Activated gamma-delta T cell treated with anti-CD3 and anti-CD28 coated beads, Interleukin-2, amount 50 U/mL, for 16 hours (primary cell): ENCODE data around the gene FSTL4.

Experiments
- DNase-seq: peaks from one replicate; pipeline ENCODE4 v3.0.0-alpha.2; 2020; ENCODE audit warnings: low read depth

The FSTL4 gene

GRCh38 chr5:133291524-133291923 lies 320.8 kb downstream of the FSTL4 start:
- no peak for DNase-seq

GRCh38 chr5:133290669-133291240 lies 321.6 kb downstream of the FSTL4 start:
- no peak for DNase-seq

- DNase-seq, result no peak
These were observed 322.5 kb downstream of the FSTL4 start for GRCh38 chr5:133289686-133290367.

- peak; percentile 17 for DNase-seq
These were observed 324.8 kb downstream of the FSTL4 start for GRCh38 chr5:133287500-133287899.

GRCh38 chr5:133286483-133286882 lies 325.9 kb downstream of the FSTL4 start:
- no peak for DNase-seq

DNA sequence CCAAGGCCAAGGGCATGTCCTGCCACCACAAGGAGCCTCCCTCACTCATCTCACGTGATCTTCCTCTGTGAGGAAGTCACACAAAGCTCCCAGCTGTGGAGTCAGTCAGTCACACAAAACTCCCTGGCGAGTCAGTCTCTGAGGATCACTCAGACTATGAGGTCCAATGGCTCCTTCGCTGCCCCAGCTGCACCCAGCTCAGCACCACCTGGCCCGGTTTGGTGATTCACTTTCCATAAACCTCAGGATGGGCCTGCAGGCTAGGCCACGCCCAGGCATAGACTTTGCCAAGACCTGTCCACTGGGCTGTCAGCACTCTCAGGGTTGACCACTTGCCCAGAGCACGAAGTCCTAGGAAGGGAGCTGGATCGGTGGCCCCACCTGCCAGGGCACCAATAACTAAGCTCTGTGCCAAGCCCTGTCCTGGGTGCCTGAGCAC lies 326.7 kb downstream of the FSTL4 start:
- no peak for DNase-seq

GRCh38 chr5:133284306-133284705 lies 328.0 kb downstream of the FSTL4 start:
- no peak for DNase-seq

- no peak for DNase-seq
These were observed 334.0 kb downstream of the FSTL4 start for GRCh38 chr5:133278317-133278716.

DNA sequence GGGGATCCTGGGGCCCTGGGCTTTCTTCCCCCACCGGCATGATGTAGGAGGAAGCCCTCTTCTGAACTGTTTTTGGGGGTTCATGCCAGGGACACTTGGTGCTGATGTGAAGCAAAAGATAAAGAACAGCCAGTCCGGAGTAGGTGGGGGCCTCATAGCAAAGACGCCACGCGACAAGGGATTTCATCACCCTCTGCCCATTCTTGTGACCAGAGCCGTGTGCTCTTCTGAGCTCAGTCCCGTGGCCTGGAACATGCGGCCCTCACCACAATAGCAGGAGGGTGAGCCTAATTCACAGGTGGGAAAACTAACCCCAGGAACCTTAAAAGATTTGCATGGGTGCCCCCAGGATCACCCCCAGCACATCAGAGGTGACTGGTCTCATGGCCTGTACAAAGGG lies 334.6 kb downstream of the FSTL4 start:
- DNase-seq, result no peak

DNA sequence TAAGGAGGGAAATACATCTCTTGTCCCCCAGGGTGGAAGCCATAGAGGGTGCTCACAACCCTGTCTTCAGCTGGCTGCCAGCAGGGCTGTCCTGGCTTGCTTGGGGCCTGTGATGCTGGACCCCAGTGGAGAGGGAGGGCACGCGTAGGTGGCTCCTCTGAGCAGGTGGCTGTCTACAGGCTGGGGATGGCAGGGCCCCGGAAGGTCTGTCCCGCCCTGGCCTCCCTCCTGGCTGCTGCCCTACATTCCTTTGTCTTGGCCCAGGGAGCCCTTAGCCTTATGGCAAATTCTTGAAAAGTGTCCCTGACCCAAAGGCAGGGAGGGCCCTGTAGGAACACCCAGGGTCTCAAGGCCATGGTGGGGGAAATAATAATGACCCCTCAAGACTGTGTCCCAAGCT lies 336.2 kb downstream of the FSTL4 start:
- no peak for DNase-seq

GRCh38 chr5:133275631-133276030 lies 336.7 kb downstream of the FSTL4 start:
- no peak for DNase-seq

DNA sequence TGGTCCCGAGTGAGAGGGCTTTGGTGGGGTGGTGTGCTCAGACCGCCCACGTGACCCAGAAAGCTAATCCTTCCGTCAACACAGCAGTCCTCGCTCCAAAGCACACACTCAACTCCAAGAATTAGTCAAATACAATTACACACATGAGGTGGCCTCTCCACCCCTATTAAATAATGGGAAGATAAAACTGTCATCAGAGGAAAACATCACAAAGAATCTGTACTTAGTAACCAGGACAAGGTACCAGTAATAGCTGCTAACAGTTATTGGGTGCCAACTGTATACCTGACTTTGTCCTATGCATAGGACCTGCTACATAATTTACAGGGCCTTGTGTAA lies 337.8 kb downstream of the FSTL4 start:
- DNase-seq, result no peak

GRCh38 chr5:133273661-133274596 lies 338.4 kb downstream of the FSTL4 start:
- no peak for DNase-seq

DNA sequence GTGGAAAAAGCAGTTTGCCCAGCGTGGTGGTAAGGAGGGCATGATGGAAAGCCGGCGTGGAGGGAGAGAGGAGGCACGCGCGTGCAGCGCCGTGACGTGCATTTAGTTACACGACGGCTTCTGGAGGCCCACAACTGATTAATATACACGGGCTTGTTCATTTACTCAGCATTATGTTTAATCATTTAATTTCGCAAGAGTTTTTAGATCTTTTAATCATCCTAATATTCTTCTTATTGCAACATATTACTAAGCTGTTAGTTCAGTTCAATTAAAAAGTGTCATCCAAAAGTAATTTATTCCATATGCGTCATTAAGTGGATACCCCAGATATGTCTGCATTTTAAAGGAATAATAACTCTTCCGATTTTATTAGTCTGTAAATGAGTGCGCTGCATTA lies 340.0 kb downstream of the FSTL4 start:
- no peak for DNase-seq

DNA sequence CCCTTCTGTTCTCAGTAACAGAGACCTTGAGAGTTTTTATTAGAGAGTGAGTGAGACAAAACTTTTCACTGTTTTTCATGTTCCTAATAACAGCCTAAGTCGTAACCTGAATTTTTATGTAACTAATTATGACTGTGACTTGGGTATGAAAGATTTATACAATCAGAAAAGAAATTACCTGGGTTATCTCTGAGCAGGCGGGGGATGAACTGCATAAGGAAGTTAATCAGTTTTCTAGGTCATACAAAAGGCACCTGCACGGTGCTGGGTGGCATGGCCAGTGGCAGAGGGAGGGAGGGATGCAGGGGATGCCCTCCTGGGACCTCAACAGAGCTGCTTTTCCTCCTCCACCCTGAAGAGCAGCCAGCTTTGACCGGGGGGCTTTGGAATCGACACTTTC lies 340.7 kb downstream of the FSTL4 start:
- no peak for DNase-seq

DNA sequence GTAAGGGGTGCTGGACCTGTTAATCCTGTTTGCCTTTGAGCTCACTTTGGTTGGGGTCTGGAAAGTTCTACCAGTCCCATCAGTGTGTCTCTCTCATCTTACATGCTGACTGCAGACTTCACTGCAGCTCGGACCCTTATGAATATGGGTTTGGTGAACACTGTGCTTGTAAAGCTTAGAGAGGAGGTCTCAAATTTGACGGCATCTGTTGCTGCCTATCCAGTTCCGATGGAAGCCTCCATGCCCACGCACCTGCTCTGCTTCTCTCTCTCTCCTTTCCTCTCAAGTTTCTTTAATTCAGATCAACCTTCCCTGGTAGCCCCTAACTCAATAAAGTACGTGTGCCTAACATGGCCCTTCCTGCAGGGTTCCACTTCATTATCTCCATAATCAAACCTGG lies 342.6 kb downstream of the FSTL4 start:
- DNase-seq, result no peak

- no peak for DNase-seq
These were observed 344.7 kb downstream of the FSTL4 start for GRCh38 chr5:133267601-133268000.

DNA sequence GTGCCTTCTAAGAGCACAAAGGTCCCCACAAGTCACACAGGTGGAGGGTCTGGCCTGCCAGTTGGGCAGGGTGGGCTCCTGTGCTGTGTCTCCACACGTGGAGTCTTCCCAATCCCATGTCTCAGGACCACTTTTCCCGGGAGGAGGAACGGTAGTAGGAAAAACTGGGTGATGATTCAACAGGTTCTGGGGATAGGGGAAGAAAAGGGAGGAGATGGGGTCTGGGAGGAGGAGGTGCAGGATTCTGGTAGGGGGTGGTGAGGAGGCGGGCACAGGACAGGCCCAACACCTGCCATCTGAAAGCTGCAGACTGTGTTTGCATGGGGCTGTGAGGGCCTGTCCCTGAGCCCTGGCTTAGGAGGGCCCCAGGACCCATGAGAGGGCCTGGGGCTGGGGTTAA lies 345.4 kb downstream of the FSTL4 start:
- no peak for DNase-seq

DNA sequence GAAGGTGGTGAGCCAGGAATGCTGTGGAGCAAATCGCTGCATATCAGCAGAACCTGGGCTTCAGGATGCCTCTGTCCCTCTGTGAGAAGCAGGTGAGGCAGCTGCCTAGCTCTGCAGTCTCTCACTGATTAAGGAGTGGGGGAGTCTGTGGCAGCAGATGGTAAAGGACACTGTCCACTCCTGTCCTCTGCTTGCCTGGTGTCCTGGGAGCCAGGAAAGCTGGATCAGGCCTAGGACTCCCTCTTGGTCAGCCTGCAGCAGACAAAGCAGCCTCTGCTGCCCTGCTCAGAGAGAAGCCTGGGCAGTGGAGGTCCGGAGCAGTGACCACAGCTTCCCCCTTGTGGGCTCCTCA lies 345.8 kb downstream of the FSTL4 start:
- no peak for DNase-seq

GRCh38 chr5:133265720-133266526 lies 346.4 kb downstream of the FSTL4 start:
- no peak for DNase-seq

DNA sequence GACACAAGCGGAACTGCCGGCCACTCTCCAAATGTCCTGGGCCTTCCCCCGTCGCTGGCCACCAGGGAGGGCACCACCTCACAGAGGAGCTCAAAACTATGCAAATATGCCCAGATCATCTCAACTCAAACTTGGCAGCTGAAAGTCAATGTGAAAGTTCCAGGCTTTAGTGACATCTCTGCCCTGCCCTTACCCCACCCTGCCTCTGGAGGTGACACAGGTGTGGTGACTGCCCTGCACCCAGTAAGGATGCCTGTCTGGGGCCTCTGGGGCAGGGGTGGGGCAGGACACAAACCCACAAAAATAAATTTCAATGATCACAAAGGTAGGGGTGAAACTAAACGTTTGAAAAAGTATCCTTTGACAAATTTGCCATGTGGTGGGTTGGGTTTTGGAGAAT lies 347.1 kb downstream of the FSTL4 start:
- DNase-seq, result no peak

DNA sequence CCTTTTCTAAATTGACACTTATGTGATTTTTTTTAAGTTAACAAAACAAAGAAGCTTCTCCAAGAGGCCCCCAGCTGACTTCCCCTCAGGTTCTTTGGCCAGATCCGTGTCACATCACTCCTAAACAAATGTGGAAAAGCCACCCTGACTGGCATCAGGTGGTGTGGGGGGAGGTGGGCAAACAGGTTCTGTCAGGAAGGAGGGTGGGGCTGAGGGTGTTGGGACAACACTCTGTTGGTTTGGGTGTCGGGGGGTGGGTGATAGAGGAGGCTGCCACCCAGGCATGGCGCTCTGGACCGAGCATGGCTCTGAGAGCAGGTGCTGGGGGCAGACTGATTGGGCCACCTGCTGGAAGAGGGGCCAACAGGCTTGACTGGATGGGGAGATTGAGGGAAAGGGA lies 349.7 kb downstream of the FSTL4 start:
- no peak for DNase-seq
